ENCODE data around the gene PBRM1.

DNA sequence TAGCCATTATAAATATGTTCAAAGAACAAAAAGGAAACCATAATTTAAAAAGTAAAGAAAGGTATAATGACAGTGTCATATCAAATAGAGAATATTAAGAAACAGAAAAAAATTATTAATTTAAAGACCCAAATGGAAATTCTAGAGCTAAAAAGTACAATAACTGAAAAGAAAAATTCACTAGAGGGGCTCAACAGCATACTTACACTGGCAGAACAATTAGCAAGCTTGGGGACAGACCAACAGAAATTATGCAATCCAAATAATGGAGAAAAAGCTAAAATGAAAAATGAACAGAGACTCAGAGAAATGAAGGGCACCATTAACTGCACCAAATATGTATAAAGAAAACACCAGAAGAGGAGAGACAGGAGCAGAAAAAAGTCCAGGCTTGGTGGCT lies 33.9 kb upstream of the PBRM1 start:
- TF ChIP-seq EZH2 (IDR thresholded peaks at IDR 0.05) = no peak
- TF ChIP-seq POLR2AphosphoS5 (IDR thresholded peaks at IDR 0.05; ENCODE audit: borderline replicate concordance, low read depth, low read length) = no peak
- TF ChIP-seq FOXP2 (optimal IDR thresholded peaks at IDR 0.05; ENCODE audit: control extremely low read depth, extremely low read length, insufficient read depth) = no peak

Data from SK-N-MC (cell line).